Vagina (tissue), 2 donors: Measurements from ENCODE around the gene EPO.

ENCODE experiments used
- CTCF ChIP-seq, 3 experiments: fragments of 450-650 bp in 2 of 3; fragments of 200-600 bp in 1 of 3; sonication (generic) in 1 of 3; IDR thresholded peaks; one replicate each; pipeline ENCODE4 v1.5.1; 2017 to 2019; ENCODE audit warnings: antibody characterized with exemption in 3 of 3, mild to moderate bottlenecking in 2 of 3, moderate library complexity in 2 of 3
- POLR2AphosphoS5 ChIP-seq, 2 donors: sonication (generic); formaldehyde crosslinking; IDR thresholded peaks; one replicate each; pipeline ENCODE4 v1.9.0; 2017; ENCODE audit warnings: antibody characterized with exemption in 2 of 2, mild to moderate bottlenecking in 2 of 2, low read depth in 1 of 2; ENCODE audit not compliant: insufficient read depth in 1 of 2

GRCh38 chr7:100686822-100687211 lies 33.5 kb upstream of the EPO start:
- TF ChIP-seq CTCF (IDR thresholded peaks at IDR 0.05) (no peak), POLR2AphosphoS5 (IDR thresholded peaks at IDR 0.05; ENCODE audit: insufficient read depth in 1 of 2, low read depth in 1 of 2) (no peak)
